Fibroblast of lung (primary cell): ENCODE results near the gene ALDH3A2. TPM values are rescaled to one million over a fixed set of nuclear protein-coding genes. Genes with fewer than 3 reads are reported as not detected.

ENCODE experiments used
- DNase-seq, 2 donors: peaks; one replicate each; pipeline versions ENCODE4 v3.0.0 to v3.0.0-alpha.2; 2010; ENCODE audit warnings: low read depth in 2 of 2
- H2AFZ ChIP-seq: 2 replicates; pipeline ENCODE4 v1.5.1; 2012; ENCODE audit warnings: low read length, control low read depth, inconsistent platforms
- H3K27ac ChIP-seq: 2 replicates; pipeline ENCODE4 v1.5.1; 2011; ENCODE audit warnings: low read length, control low read depth; ENCODE audit not compliant: insufficient read depth
- H3K27me3 ChIP-seq: 2 replicates; pipeline ENCODE4 v1.5.1; 2011; ENCODE audit warnings: mild to moderate bottlenecking, low read length; ENCODE audit not compliant: control insufficient read depth, insufficient read depth
- H3K36me3 ChIP-seq: 2 replicates; pipeline ENCODE4 v1.5.1; 2011; ENCODE audit warnings: low read length; ENCODE audit not compliant: control insufficient read depth, insufficient read depth
- H3K4me1 ChIP-seq: 2 replicates; pipeline ENCODE4 v1.5.1; 2011; ENCODE audit warnings: low read length; ENCODE audit not compliant: control insufficient read depth, insufficient read depth; ENCODE audit errors: extremely low read depth
- H3K4me2 ChIP-seq: 2 replicates; pipeline ENCODE4 v1.5.1; 2011; ENCODE audit warnings: low read length, control low read depth; ENCODE audit not compliant: insufficient read depth; ENCODE audit errors: extremely low read depth
- H3K4me3 ChIP-seq, 4 experiments: fragments of 200-600 bp in 1 of 4; sonication (generic) in 1 of 4; replicated peaks in 1 of 4; 2 replicates each; pipeline ENCODE4 v1.5.1; 2011 to 2016; ENCODE audit warnings: low read length in 4 of 4, low read depth in 3 of 4, mild to moderate bottlenecking in 3 of 4, control low read depth in 2 of 4, inconsistent platforms in 1 of 4, mixed read lengths in 1 of 4; ENCODE audit not compliant: insufficient read depth in 1 of 4; ENCODE audit errors: control extremely low read depth in 1 of 4
- H3K79me2 ChIP-seq: 2 replicates; pipeline ENCODE4 v1.5.1; 2012; ENCODE audit warnings: mild to moderate bottlenecking, low read length, inconsistent platforms; ENCODE audit not compliant: control insufficient read depth, insufficient read depth
- H3K9ac ChIP-seq: 2 replicates; pipeline ENCODE4 v1.5.1; 2011; ENCODE audit warnings: mild to moderate bottlenecking, low read length, control low read depth; ENCODE audit not compliant: insufficient read depth
- H3K9me3 ChIP-seq: 2 replicates; pipeline ENCODE4 v1.5.1; 2012; ENCODE audit warnings: low read depth, low read length; ENCODE audit not compliant: control insufficient read depth, insufficient read depth
- H4K20me1 ChIP-seq: 2 replicates; pipeline ENCODE4 v1.5.1; 2011; ENCODE audit warnings: low read length; ENCODE audit not compliant: control insufficient read depth, insufficient read depth; ENCODE audit errors: extremely low read depth
- EZH2 ChIP-seq: IDR thresholded peaks from 2 replicates; pipeline ENCODE4 v1.5.1; 2012; ENCODE audit warnings: low read length, control low read depth, mild to moderate bottlenecking; ENCODE audit errors: missing control alignments
- polyA plus RNA-seq, 2 donors: library from polyadenylated mRNA; depleted of rRNA in 1 of 2; stranded (reverse) in 1 of 2; unstranded in 1 of 2; fragments of >200 nt; gene quantifications; 2 replicates each; pipeline ENCODE4 v1.2.1, GENCODE V29; 2011 to 2012; ENCODE audit warnings: missing spikeins in 1 of 2
- total RNA-seq: library from RNA; depleted of rRNA; stranded (reverse); fragments of >200 nt; gene quantifications from 2 replicates; pipeline ENCODE4 v1.2.1, GENCODE V29; 2014
- TF ChIP-seq, protein P1 (sequence below), 2 donors: IDR thresholded peaks in 1 of 2; conservative IDR thresholded peaks in 1 of 2; 1 replicate in 1 of 2; 2 replicates in 1 of 2; pipeline ENCODE4 v1.5.1; 2011 to 2012; ENCODE audit warnings: low read length in 2 of 2, control low read depth in 1 of 2, inconsistent platforms in 1 of 2, low read depth in 1 of 2, mild to moderate bottlenecking in 1 of 2

The ALDH3A2 gene
- total and polyA plus RNA-seq, 2 donors (not counting 1 experiment from before 2014, with no cell fraction given) = 14.6 to 30.2 TPM

DNA sequence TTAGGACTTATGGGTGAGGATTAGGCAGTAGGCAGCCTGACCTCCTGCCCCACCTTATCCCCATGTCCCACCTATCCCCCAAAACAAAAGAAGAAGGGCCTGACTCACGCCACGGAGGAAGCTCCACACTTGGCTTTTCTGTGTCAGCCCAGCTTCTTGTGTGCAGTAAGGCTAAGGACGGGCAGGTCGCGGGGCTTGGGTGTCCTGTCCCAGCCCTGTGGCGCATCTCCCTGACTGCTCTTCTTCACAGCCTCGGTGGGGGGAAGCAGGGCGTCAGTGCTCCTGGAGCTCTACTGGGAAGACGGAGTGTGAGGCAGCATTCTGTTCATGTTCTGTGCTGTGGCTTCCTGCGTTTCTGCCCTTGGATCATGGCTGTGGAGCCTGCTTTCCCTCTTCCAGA, 34.6 kb upstream of the ALDH3A2 start:
- H3K9me3 ChIP-seq = no peaks in the 10 kb centered on the region
- no peaks in the 10 kb centered on the region for H3K79me2 ChIP-seq
- no peak overlapping the region for H3K4me2 ChIP-seq
- H3K36me3 ChIP-seq = no peaks in the 10 kb centered on the region
- H3K27ac ChIP-seq = no peak overlapping the region
- no peaks in the 10 kb centered on the region for H3K27me3 ChIP-seq
- H4K20me1 ChIP-seq = no peaks in the 10 kb centered on the region
- no peak for TF ChIP-seq EZH2
- TF ChIP-seq, protein P1, sequence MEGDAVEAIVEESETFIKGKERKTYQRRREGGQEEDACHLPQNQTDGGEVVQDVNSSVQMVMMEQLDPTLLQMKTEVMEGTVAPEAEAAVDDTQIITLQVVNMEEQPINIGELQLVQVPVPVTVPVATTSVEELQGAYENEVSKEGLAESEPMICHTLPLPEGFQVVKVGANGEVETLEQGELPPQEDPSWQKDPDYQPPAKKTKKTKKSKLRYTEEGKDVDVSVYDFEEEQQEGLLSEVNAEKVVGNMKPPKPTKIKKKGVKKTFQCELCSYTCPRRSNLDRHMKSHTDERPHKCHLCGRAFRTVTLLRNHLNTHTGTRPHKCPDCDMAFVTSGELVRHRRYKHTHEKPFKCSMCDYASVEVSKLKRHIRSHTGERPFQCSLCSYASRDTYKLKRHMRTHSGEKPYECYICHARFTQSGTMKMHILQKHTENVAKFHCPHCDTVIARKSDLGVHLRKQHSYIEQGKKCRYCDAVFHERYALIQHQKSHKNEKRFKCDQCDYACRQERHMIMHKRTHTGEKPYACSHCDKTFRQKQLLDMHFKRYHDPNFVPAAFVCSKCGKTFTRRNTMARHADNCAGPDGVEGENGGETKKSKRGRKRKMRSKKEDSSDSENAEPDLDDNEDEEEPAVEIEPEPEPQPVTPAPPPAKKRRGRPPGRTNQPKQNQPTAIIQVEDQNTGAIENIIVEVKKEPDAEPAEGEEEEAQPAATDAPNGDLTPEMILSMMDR (conservative IDR thresholded peaks at IDR 0.05 in 1 of 2, IDR thresholded peaks at IDR 0.05 in 1 of 2; ENCODE audit: low read depth in 1 of 2, low read length in 2 of 2) = no peak
- H3K4me3 ChIP-seq = no peak overlapping the region
- DNase-seq = no peak
- H3K4me1 ChIP-seq = no peaks in the 10 kb centered on the region
- no peak overlapping the region for H3K9ac ChIP-seq
- no peak overlapping the region for H2AFZ ChIP-seq

DNA sequence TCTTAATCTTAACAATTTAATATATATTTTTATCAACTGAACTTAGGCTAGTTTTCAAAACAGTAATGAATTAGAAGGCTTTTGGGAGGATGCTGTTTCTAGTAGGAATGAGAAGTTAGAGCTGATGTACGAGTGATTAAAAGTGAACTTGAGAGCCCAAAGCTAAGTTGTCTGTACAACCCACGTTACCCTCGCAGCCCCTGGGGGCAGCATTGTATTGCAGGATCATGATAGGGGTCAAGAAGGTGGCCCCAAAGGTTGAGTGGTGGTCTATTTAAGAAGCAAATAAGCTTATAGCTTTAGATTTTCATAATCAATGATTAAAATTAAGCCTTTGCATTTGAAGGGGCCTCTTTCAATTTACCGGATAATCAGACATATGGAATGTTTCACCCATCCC, 33.7 kb upstream of the ALDH3A2 start:
- Histone ChIP-seq H2AFZ (no peak overlapping the region), H3K27me3 (no peaks in the 10 kb centered on the region), H3K27ac (no peak overlapping the region), H3K36me3 (no peaks in the 10 kb centered on the region), H3K79me2 (no peaks in the 10 kb centered on the region), H3K4me1 (no peaks in the 10 kb centered on the region), H4K20me1 (no peaks in the 10 kb centered on the region), H3K4me2 (no peak overlapping the region), H3K4me3 (no peak overlapping the region), H3K9ac (no peak overlapping the region), H3K9me3 (no peaks in the 10 kb centered on the region)
- no peak for DNase-seq
- TF ChIP-seq, protein P1 (conservative IDR thresholded peaks at IDR 0.05 in 1 of 2, IDR thresholded peaks at IDR 0.05 in 1 of 2; ENCODE audit: low read depth in 1 of 2, low read length in 2 of 2) = no peak
- no peak for TF ChIP-seq EZH2

DNA sequence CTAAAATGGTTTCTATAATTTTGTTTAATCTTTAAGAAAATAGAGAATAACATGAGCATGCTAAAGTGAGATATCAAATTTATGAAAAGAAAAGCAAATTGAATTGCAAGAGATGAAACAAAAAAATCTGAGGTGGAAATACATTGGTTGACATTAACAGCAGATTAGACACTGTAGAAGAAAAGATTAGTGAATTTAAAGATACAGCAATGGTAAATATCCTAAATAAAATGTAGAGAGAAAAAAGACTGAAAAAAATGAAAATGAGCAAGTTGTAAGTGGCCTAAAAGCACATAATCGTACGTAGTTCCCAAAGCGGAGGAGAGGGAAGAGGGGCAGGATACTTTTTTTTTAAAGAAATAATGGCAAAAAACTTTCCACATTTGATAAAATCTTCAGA, 30.5 kb upstream of the ALDH3A2 start:
- no peaks in the 10 kb centered on the region for H3K27me3 ChIP-seq
- H3K4me1 ChIP-seq = no peaks in the 10 kb centered on the region
- no peaks in the 10 kb centered on the region for H3K9me3 ChIP-seq
- no peaks in the 10 kb centered on the region for H3K36me3 ChIP-seq
- H3K4me3 ChIP-seq = no peak overlapping the region
- no peak overlapping the region for H2AFZ ChIP-seq
- TF ChIP-seq, protein P1 (conservative IDR thresholded peaks at IDR 0.05 in 1 of 2, IDR thresholded peaks at IDR 0.05 in 1 of 2; ENCODE audit: low read depth in 1 of 2, low read length in 2 of 2) = no peak
- TF ChIP-seq EZH2 = no peak
- H3K4me2 ChIP-seq = no peak overlapping the region
- no peak overlapping the region for H3K27ac ChIP-seq
- no peaks in the 10 kb centered on the region for H4K20me1 ChIP-seq
- H3K79me2 ChIP-seq = no peaks in the 10 kb centered on the region
- DNase-seq = no peak
- H3K9ac ChIP-seq = no peak overlapping the region
